HepG2 (cell line): ENCODE results near the gene NCKAP1. TPM values are rescaled to one million over a fixed set of nuclear protein-coding genes. Genes with fewer than 3 reads are reported as not detected.

ENCODE experiments used
- ARID2 ChIP-seq: sonication (generic); formaldehyde crosslinking; IDR thresholded peaks from 2 replicates; pipeline ENCODE4 v1.8.1; 2022; ENCODE audit warnings: mild to moderate bottlenecking, missing genetic modification reagents, borderline replicate concordance
- DRAP1 ChIP-seq: IDR thresholded peaks from 2 replicates; pipeline ENCODE4 v1.6.1; 2016; ENCODE audit warnings: missing genetic modification reagents, missing compliant biosample characterization
- ETV5 ChIP-seq: IDR thresholded peaks from 2 replicates; pipeline ENCODE4 v1.6.1; 2018; ENCODE audit warnings: missing biosample characterization, missing genetic modification reagents, inconsistent platforms, borderline replicate concordance
- JDP2 ChIP-seq: sonication (generic); formaldehyde crosslinking; IDR thresholded peaks from 2 replicates; pipeline ENCODE4 v1.8.1; 2022; ENCODE audit warnings: missing genetic modification reagents, borderline replicate concordance
- NFYB ChIP-seq: sonication (generic); formaldehyde crosslinking; IDR thresholded peaks from 2 replicates; pipeline ENCODE4 v1.4.0; 2020; ENCODE audit warnings: missing genetic modification reagents
- PAXIP1 ChIP-seq: sonication (generic); formaldehyde crosslinking; conservative IDR thresholded peaks from 2 replicates; pipeline ENCODE4 v1.4.0; 2020; ENCODE audit warnings: mild to moderate bottlenecking, missing genetic modification reagents, moderate library complexity
- PPARG ChIP-seq: conservative IDR thresholded peaks from 2 replicates; pipeline ENCODE4 v1.6.1; 2016; ENCODE audit warnings: missing biosample characterization, missing genetic modification reagents
- PTBP1 ChIP-seq: fragments of 200-400 bp; formaldehyde crosslinking; IDR thresholded peaks from 2 replicates; pipeline ENCODE4 v1.6.1; 2018; ENCODE audit warnings: low read length, low read depth; ENCODE audit not compliant: poor library complexity, severe bottlenecking
- STAT6 ChIP-seq: sonication (generic); formaldehyde crosslinking; IDR thresholded peaks from 2 replicates; pipeline ENCODE4 v1.4.0; 2020; ENCODE audit warnings: missing genetic modification reagents, mild to moderate bottlenecking, borderline replicate concordance
- TEAD2 ChIP-seq: sonication (generic); formaldehyde crosslinking; IDR thresholded peaks from 2 replicates; pipeline ENCODE4 v1.9.0; 2021; ENCODE audit warnings: missing genetic modification reagents
- ZNF225 ChIP-seq: sonication (generic); formaldehyde crosslinking; IDR thresholded peaks from 2 replicates; pipeline ENCODE4 v1.4.0; 2020; ENCODE audit warnings: mild to moderate bottlenecking, missing genetic modification reagents
- ZNF589 ChIP-seq: sonication (generic); formaldehyde crosslinking; conservative IDR thresholded peaks from 2 replicates; pipeline ENCODE4 v1.8.0; 2022; ENCODE audit warnings: mild to moderate bottlenecking, moderate library complexity, missing genetic modification reagents
- ZNF703 ChIP-seq: sonication (generic); formaldehyde crosslinking; IDR thresholded peaks from 2 replicates; pipeline ENCODE4 v1.5.1; 2020; ENCODE audit warnings: missing genetic modification reagents, mild to moderate bottlenecking, moderate library complexity, borderline replicate concordance
- ZNF784 ChIP-seq: sonication (generic); formaldehyde crosslinking; IDR thresholded peaks from 2 replicates; pipeline ENCODE4 v1.5.1; 2020; ENCODE audit warnings: missing genetic modification reagents, mild to moderate bottlenecking, borderline replicate concordance
- polyA plus RNA-seq, 8 experiments: library from polyadenylated mRNA; depleted of rRNA in 3 of 8; stranded (reverse) in 7 of 8; unstranded in 1 of 8; fragments of >200 nt; fragmentation: Illumina TruSeq in 4 of 8; extraction: Trizol in 4 of 8; gene quantifications; 2 replicates each; pipeline versions ENCODE4 v1.2.1 to v1.2.3, GENCODE V29; 2011 to 2016; ENCODE audit warnings: low read depth in 4 of 8, missing spikeins in 1 of 8, mixed read lengths in 1 of 8; ENCODE audit not compliant: insufficient read depth in 1 of 8
- total RNA-seq, 5 experiments: library from RNA; depleted of rRNA; stranded (reverse); fragments of >200 nt; fragmentation: Illumina TruSeq; extraction: Trizol; gene quantifications; 2 replicates each; pipeline ENCODE4 v1.2.3, GENCODE V29; 2016; ENCODE audit warnings: low read depth in 1 of 5
- TF ChIP-seq, protein P1 (sequence below): sonication (generic); formaldehyde crosslinking; IDR thresholded peaks from 2 replicates; pipeline ENCODE4 v1.8.0; 2022; ENCODE audit warnings: mild to moderate bottlenecking, missing genetic modification reagents, moderate library complexity
- TF ChIP-seq, protein P2 (sequence below): sonication (generic); formaldehyde crosslinking; IDR thresholded peaks from 2 replicates; pipeline ENCODE4 v1.8.1; 2022; ENCODE audit warnings: low read depth, mild to moderate bottlenecking, missing genetic modification reagents

NCKAP1 gene
- total and polyA plus RNA-seq, 2 of the 13 experiments (the other 11 are each of a cell fraction or from before 2014, with no cell fraction given), result 72.1 to 96.3 TPM

- TF ChIP-seq ZNF784, result no peak
- TF ChIP-seq PTBP1, result no peak
- no peak for TF ChIP-seq TEAD2 (CRISPR knock-in tag)
- TF ChIP-seq ZNF703 (CRISPR knock-in tag), result no peak
- TF ChIP-seq DRAP1 (CRISPR knock-in tag), result 0 out of 2 replicates have a peak, but pooled peaks have one; percentile 15
- TF ChIP-seq ETV5, result peak; percentile 54; the same call in 1 of the 2 replicates
- TF ChIP-seq ARID2 (CRISPR knock-in tag), result no peak
- 0 out of 2 replicates have a peak, but pooled peaks have one; percentile 50 for TF ChIP-seq STAT6
- TF ChIP-seq NFYB (CRISPR knock-in tag), result no peak
- TF ChIP-seq PPARG (CRISPR knock-in tag), result peak; percentile 85
- no peak for TF ChIP-seq ZNF589
- TF ChIP-seq, protein P1, sequence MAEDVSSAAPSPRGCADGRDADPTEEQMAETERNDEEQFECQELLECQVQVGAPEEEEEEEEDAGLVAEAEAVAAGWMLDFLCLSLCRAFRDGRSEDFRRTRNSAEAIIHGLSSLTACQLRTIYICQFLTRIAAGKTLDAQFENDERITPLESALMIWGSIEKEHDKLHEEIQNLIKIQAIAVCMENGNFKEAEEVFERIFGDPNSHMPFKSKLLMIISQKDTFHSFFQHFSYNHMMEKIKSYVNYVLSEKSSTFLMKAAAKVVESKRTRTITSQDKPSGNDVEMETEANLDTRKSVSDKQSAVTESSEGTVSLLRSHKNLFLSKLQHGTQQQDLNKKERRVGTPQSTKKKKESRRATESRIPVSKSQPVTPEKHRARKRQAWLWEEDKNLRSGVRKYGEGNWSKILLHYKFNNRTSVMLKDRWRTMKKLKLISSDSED (CRISPR knock-in tag), result no peak
- TF ChIP-seq PAXIP1, result peak; percentile 61; the same call in 1 of the 2 replicates
- no peak for TF ChIP-seq JDP2 (CRISPR knock-in tag)
- TF ChIP-seq, protein P2, sequence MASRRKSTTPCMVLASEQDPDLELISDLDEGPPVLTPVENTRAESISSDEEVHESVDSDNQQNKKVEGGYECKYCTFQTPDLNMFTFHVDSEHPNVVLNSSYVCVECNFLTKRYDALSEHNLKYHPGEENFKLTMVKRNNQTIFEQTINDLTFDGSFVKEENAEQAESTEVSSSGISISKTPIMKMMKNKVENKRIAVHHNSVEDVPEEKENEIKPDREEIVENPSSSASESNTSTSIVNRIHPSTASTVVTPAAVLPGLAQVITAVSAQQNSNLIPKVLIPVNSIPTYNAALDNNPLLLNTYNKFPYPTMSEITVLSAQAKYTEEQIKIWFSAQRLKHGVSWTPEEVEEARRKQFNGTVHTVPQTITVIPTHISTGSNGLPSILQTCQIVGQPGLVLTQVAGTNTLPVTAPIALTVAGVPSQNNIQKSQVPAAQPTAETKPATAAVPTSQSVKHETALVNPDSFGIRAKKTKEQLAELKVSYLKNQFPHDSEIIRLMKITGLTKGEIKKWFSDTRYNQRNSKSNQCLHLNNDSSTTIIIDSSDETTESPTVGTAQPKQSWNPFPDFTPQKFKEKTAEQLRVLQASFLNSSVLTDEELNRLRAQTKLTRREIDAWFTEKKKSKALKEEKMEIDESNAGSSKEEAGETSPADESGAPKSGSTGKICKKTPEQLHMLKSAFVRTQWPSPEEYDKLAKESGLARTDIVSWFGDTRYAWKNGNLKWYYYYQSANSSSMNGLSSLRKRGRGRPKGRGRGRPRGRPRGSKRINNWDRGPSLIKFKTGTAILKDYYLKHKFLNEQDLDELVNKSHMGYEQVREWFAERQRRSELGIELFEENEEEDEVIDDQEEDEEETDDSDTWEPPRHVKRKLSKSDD (CRISPR knock-in tag), result no peak
- no peak for TF ChIP-seq ZNF225 (CRISPR knock-in tag)
Measured at GRCh38 chr2:182868054-182868796, 170.0 kb downstream of the NCKAP1 start (continued).
